ENCODE data around the gene RAPH1.
"Not testable (repeated sequence)": the region's sequence is repeated elsewhere in the genome, so short reads cannot be mapped to it uniquely, and the experiment has no call there.

Gene RAPH1

DNA sequence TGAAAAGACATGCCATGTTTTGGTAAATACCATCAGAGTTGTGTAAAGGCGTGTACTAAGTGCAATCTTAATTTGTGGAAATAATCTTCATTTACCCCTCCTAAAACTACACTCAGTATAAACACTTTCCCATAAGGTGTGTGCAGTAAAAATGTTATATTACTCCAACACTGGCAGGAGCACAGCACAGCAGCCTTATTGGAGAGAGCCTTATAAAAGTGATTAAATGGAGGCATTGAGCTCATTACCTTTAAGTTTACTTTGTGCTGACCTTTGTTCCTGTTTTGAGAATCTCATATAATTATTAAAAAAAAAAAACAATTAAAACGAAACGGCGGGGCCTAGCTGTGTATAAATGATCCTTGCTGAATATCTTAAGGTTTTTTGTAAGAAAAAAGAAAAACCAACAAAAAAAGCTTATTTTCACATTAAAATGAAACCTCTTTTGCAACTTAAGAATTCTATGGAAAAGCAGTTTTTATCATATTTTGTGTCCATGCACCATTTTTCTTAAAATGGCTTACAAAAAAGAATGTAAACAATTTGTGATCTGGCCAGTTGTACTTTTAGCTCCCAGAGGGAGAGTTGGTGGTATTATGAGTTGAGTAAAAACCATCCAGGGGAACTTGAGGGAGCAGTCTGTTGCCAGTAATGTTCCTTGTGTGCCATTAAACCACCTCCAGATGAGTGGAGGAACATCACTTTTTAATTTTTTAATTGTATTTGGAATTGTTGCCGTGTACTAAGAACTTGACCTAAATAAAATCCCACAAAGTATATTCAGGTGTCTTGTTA, 103.5 kb downstream of the RAPH1 start:
- H3K4me1 ChIP-seq: peaks cover 0 to 3% (median 0%) of the 10 kb centered on the region in 4 donors
- no peak overlapping the region for H3K4me3 ChIP-seq
- H3K9me3 ChIP-seq: no peaks in the 10 kb centered on the region
- TF ChIP-seq, protein P1, sequence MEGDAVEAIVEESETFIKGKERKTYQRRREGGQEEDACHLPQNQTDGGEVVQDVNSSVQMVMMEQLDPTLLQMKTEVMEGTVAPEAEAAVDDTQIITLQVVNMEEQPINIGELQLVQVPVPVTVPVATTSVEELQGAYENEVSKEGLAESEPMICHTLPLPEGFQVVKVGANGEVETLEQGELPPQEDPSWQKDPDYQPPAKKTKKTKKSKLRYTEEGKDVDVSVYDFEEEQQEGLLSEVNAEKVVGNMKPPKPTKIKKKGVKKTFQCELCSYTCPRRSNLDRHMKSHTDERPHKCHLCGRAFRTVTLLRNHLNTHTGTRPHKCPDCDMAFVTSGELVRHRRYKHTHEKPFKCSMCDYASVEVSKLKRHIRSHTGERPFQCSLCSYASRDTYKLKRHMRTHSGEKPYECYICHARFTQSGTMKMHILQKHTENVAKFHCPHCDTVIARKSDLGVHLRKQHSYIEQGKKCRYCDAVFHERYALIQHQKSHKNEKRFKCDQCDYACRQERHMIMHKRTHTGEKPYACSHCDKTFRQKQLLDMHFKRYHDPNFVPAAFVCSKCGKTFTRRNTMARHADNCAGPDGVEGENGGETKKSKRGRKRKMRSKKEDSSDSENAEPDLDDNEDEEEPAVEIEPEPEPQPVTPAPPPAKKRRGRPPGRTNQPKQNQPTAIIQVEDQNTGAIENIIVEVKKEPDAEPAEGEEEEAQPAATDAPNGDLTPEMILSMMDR (IDR thresholded peaks at IDR 0.05): no peak
- no peak for DNase-seq
- peaks cover 4 to 22% (median 10%) of the 10 kb centered on the region in 3 donors for H3K36me3 ChIP-seq
- intact Hi-C loops (cut with DNase I; ENCODE audit: low total_unique reads): no loop called here
- no peak overlapping the region for H3K27ac ChIP-seq
- H3K27me3 ChIP-seq: no peaks in the 10 kb centered on the region

DNA sequence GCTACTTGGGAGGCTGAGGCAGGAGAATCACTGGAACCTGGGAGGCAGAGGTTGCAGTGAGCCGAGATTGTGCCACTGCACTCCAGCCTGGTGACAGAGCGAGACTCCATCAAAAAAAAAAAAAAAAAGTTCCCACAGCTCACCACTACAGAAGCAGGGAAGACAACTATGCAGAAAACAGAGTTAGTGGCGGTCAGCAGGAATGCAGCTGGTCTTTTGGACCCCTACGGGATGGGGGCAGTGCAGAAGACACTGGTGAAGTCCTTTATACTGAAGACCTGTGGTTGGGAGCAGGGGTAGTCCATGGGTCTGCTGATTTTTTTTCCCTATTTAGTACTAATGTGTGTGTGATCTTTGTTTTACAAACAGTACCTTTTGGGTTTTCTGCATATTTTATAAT, 105.5 kb downstream of the RAPH1 start:
- H3K27ac ChIP-seq; H3K27me3 ChIP-seq; H3K4me1 ChIP-seq; intact Hi-C loops (cut with DNase I; ENCODE audit: low total_unique reads); H3K4me3 ChIP-seq; DNase-seq; H3K9me3 ChIP-seq: not testable (repeated sequence)
- H3K36me3 ChIP-seq: peaks cover 4 to 24% (median 10%) of the 10 kb centered on the region in 3 donors

DNA sequence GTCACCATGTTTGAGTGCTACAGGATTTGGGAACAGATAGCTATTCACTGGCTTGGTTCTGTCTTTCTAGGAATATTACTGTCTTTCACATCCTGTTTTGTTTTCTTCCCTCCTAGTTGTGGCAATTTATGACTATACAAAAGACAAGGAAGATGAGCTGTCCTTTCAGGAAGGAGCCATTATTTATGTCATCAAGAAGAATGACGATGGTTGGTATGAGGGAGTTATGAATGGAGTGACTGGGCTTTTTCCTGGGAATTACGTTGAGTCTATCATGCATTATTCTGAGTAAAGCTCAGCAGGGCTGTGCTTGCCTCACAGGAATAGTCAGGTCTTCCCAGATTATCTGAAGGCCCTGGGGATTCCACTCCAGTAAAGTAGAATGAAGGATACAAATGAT, 108.0 kb downstream of the RAPH1 start:
- Histone ChIP-seq H3K27ac (no peak overlapping the region), H3K4me1 (no peaks in the 10 kb centered on the region)
- intact Hi-C loops (cut with DNase I; ENCODE audit: low total_unique reads): no loop called here

DNA sequence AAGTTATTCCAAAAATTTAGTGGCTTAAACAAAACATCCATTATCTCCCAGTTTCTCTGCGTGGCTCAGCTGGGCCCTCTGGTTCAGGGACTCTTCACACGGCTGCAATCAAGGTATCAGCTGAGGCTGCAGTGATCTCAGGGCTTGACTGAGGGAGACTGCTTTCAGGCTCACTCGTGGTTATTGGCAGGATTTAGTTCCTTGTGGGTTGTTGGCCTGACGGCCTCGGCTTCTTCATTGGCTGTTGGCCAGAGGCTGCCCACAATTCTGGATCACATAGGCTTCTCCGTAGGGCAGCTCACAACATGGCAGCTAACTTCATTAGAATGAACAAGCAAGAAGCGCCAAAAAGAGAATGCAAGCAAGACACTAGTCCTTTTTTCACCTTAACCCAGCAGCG, 116.8 kb downstream of the RAPH1 start:
- no peaks in the 10 kb centered on the region for H3K27me3 ChIP-seq
- TF ChIP-seq, protein P1 (IDR thresholded peaks at IDR 0.05): no peak
- H3K4me3 ChIP-seq: no peak overlapping the region
- peaks cover 33 to 66% (median 46%) of the 10 kb centered on the region in 3 donors for H3K36me3 ChIP-seq
- intact Hi-C loops (cut with DNase I; ENCODE audit: low total_unique reads): no loop called here
- no peaks in the 10 kb centered on the region for H3K9me3 ChIP-seq
- no peak overlapping the region for H3K27ac ChIP-seq
- no peak for DNase-seq
- peaks cover 0 to under 1% (median 0%) of the 10 kb centered on the region in 4 donors for H3K4me1 ChIP-seq

More for the DNA sequence above, 108.0 kb downstream of the RAPH1 start:
- no peak overlapping the region for H3K4me3 ChIP-seq
- no peaks in the 10 kb centered on the region for H3K27me3 ChIP-seq
- TF ChIP-seq, protein P1 (IDR thresholded peaks at IDR 0.05): no peak
- H3K9me3 ChIP-seq: no peaks in the 10 kb centered on the region
- no peak for DNase-seq
- H3K36me3 ChIP-seq: peaks cover 4 to 43% (median 14%) of the 10 kb centered on the region in 3 donors

DNA sequence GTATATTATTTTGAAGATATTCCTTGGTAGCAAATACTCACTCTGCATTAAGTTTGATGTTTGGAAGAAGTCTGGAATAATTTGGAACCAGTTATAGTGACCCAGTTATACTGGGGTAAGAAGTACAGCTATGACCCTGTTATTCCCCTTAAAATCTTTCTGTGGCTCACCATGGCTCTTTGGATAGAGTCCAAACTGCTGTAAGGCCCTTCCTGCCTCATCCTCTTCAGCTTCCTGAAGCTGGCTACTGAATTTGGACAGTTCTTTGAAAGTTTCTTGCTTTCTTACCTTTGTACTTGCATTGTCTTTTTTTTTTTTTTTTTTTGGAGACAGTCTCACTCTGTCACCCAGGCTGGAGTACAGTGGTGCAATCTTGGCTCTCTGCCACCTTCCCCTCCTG, 121.3 kb downstream of the RAPH1 start:
- TF ChIP-seq, protein P1 (IDR thresholded peaks at IDR 0.05): no peak
- H3K4me1 ChIP-seq: peaks cover 0 to 19% (median 7%) of the 10 kb centered on the region in 4 donors
- H3K27ac ChIP-seq: no peak overlapping the region
- intact Hi-C loops (cut with DNase I; ENCODE audit: low total_unique reads): no loop called here
- H3K9me3 ChIP-seq: no peaks in the 10 kb centered on the region
- DNase-seq: no peak
- no peak overlapping the region for H3K4me3 ChIP-seq
- H3K27me3 ChIP-seq: no peaks in the 10 kb centered on the region
- peaks cover 26 to 32% (median 29%) of the 10 kb centered on the region in 3 donors for H3K36me3 ChIP-seq

DNA sequence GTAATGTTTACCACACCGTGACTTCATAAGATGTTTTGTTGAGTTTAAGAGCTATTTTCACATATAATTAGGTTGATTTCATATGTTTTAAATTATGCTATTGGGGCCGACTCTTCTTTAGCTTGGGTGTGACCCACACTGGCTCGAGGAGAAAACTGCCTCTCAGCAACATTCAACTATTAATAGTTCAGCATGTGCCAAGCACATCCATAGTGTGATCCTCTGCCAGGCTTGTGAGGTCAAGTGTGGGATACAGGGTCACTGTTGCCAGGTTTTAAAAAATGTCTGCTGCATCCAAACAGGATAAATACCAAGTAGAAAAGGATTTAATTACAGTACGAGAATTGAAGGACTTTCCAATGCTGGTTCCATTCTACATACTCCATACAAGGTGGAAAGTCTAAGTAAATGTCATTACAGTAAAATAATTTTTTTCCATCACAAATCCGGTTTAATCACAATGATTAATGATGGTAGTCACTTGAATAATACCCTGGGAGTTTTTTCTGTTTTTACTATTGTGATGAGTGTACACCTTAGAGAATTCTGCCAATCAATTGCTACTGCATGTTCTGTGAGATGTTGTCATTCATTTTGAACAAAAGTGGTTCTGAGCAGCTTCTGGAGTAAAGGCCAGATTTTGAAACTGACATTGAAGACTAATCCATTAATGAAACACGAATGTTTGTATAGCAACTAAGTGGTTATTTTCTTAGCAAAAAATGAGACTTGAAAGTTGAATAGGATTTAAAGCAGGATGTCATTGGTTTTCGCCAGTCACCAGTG, 122.4 kb downstream of the RAPH1 start:
- Histone ChIP-seq H3K27ac (peak overlapping the region; percentile 32 to 33), H3K36me3 (peaks cover 21 to 26% (median 22%) of the 10 kb centered on the region in 3 donors), H3K4me1 (peaks cover 0 to 19% (median 7%) of the 10 kb centered on the region in 4 donors), H3K27me3 (no peaks in the 10 kb centered on the region), H3K4me3 (no peak overlapping the region), H3K9me3 (no peaks in the 10 kb centered on the region)
- intact Hi-C loops (cut with DNase I; ENCODE audit: low total_unique reads): no loop called here
- TF ChIP-seq, protein P1 (IDR thresholded peaks at IDR 0.05): no peak
- peak in 1 of 2 donors; percentile 30 for DNase-seq

Measured in tibial artery (tissue), 4 donors.